HepG2 (cell line): ENCODE results near the gene DAZAP1. TPM values are rescaled to one million over a fixed set of nuclear protein-coding genes. Genes with fewer than 3 reads are reported as not detected.

ENCODE experiments used
- ATAC-seq: fragments of 200-7000 bp; cut with Tn5 transposase; 3 replicates; pipeline ENCODE4 v1.9.1; 2020; ENCODE audit warnings: mild to moderate bottlenecking, moderate library complexity
- BruUV-seq: library from RNA; stranded (reverse); fragments of 400-500 nt; replicated peaks from 2 replicates; lab custom pipeline; 2021; lab: Mats Ljungman, UMichigan
- CTCF ChIA-PET: fragments of 300-600 bp; formaldehyde crosslinking; extraction: SDS; loops from one replicate; lab custom pipeline; 2021; ENCODE audit warnings: low total read pairs, inconsistent platforms, low intra/inter-chr PET ratio; lab: Yijun Ruan, JAX
- POLR2A ChIA-PET: fragments of 350-600 bp; sonication (Branson Sonifier 250); formaldehyde crosslinking; loops from one replicate; lab custom pipeline; 2020; ENCODE audit warnings: antibody characterized with exemption, inconsistent platforms; lab: Yijun Ruan, JAX
- DNase-seq: peaks from one replicate; pipeline ENCODE4 v3.0.0-alpha.2; 2015; ENCODE audit warnings: low spot score
- FAIRE-seq: peaks from 3 replicates; lab custom pipeline; 2011; peaks lifted over from hg19 to GRCh38; lab: Jason Lieb, UNC
- H2AFZ ChIP-seq: one replicate; pipeline ENCODE4 v1.6.1; 2011; ENCODE audit warnings: low read length, inconsistent platforms
- H3K27ac ChIP-seq: fragments of 300-600 bp; 3 replicates; pipeline ENCODE4 v1.8.0; 2011; ENCODE audit warnings: mixed run types, mild to moderate bottlenecking, mixed read lengths, low read length, inconsistent platforms; ENCODE audit not compliant: insufficient read depth; ENCODE audit errors: extremely low read length
- H3K27me3 ChIP-seq, 2 experiments: fragments of 200-600 bp in 1 of 2; 2 replicates in 1 of 2; 3 replicates in 1 of 2; pipeline versions ENCODE4 v1.6.0 to v1.8.0; 2011; ENCODE audit warnings: low read length in 2 of 2, mild to moderate bottlenecking in 2 of 2, moderate library complexity in 2 of 2, inconsistent platforms in 1 of 2; ENCODE audit not compliant: insufficient read depth in 2 of 2, control insufficient read depth in 1 of 2
- H3K36me3 ChIP-seq, 2 experiments: fragments of 200-600 bp in 1 of 2; replicated peaks in 1 of 2; 2 replicates in 1 of 2; 3 replicates in 1 of 2; pipeline versions ENCODE4 v1.5.1 to v1.8.0; 2011; ENCODE audit warnings: low read length in 2 of 2, inconsistent platforms in 1 of 2; ENCODE audit not compliant: insufficient read depth in 2 of 2, control insufficient read depth in 1 of 2
- H3K4me1 ChIP-seq: 2 replicates; pipeline ENCODE4 v1.5.1; 2012; ENCODE audit warnings: low read length, inconsistent platforms; ENCODE audit not compliant: insufficient read depth
- H3K4me2 ChIP-seq: 2 replicates; pipeline ENCODE4 v1.6.0; 2011; ENCODE audit warnings: low read depth, low read length, inconsistent platforms
- H3K4me3 ChIP-seq, 3 experiments: fragments of 200-600 bp in 1 of 3; sonication (generic), shearing (Covaris generic) in 1 of 3; replicated peaks in 1 of 3; 2 replicates each; pipeline ENCODE4 v1.5.1; 2011 to 2016; ENCODE audit warnings: low read length in 3 of 3, inconsistent platforms in 2 of 3, low read depth in 2 of 3, mild to moderate bottlenecking in 2 of 3, control low read depth in 1 of 3, mixed read lengths in 1 of 3; ENCODE audit not compliant: insufficient read depth in 1 of 3
- H3K79me2 ChIP-seq: one replicate; pipeline ENCODE4 v1.6.1; 2011; ENCODE audit warnings: low read length, inconsistent platforms; ENCODE audit not compliant: insufficient read depth
- H3K9ac ChIP-seq: 2 replicates; pipeline ENCODE4 v1.6.0; 2011; ENCODE audit warnings: mild to moderate bottlenecking, low read depth, low read length, inconsistent platforms; ENCODE audit not compliant: insufficient read depth
- H3K9me3 ChIP-seq: 2 replicates; pipeline ENCODE4 v1.5.1; 2012; ENCODE audit warnings: mild to moderate bottlenecking, low read length
- H4K20me1 ChIP-seq: 2 replicates; pipeline ENCODE4 v1.6.0; 2011; ENCODE audit warnings: inconsistent platforms, mild to moderate bottlenecking, low read length, moderate library complexity; ENCODE audit not compliant: insufficient read depth
- ATF2 ChIP-seq: sonication (generic); formaldehyde crosslinking; IDR thresholded peaks from 2 replicates; pipeline ENCODE4 v1.4.0; 2020; ENCODE audit warnings: missing genetic modification reagents
- BORCS8-MEF2B ChIP-seq: sonication (generic); formaldehyde crosslinking; IDR thresholded peaks from 2 replicates; pipeline ENCODE4 v1.8.0; 2022; ENCODE audit warnings: mild to moderate bottlenecking, missing genetic modification reagents
- CBFB ChIP-seq: sonication (generic); formaldehyde crosslinking; IDR thresholded peaks from 2 replicates; pipeline ENCODE4 v1.4.0; 2020; ENCODE audit warnings: missing genetic modification reagents
- CHD4 ChIP-seq: fragments of 200-600 bp; sonication (generic); IDR thresholded peaks from 2 replicates; pipeline ENCODE4 v1.7.0; 2017; ENCODE audit warnings: mild to moderate bottlenecking, low read length, borderline replicate concordance
- DMTF1 ChIP-seq: sonication (generic); formaldehyde crosslinking; IDR thresholded peaks from 2 replicates; pipeline ENCODE4 v1.4.0; 2020; ENCODE audit warnings: mild to moderate bottlenecking, missing genetic modification reagents
- FIP1L1 ChIP-seq: fragments of 200-400 bp; formaldehyde crosslinking; IDR thresholded peaks from 2 replicates; pipeline ENCODE4 v1.6.1; 2018; ENCODE audit warnings: low read depth, mild to moderate bottlenecking, low read length, moderate library complexity, borderline replicate concordance; ENCODE audit not compliant: insufficient read depth
- MED8 ChIP-seq: sonication (generic); formaldehyde crosslinking; IDR thresholded peaks from 2 replicates; pipeline ENCODE4 v1.8.1; 2023; ENCODE audit warnings: mild to moderate bottlenecking, missing genetic modification reagents; ENCODE audit not compliant: insufficient replicate concordance
- RAD51 ChIP-seq: fragments of 450-650 bp; IDR thresholded peaks from 2 replicates; pipeline ENCODE4 v1.6.1; 2016; ENCODE audit warnings: borderline replicate concordance
- SNAPC5 ChIP-seq: sonication (generic); formaldehyde crosslinking; IDR thresholded peaks from 2 replicates; pipeline ENCODE4 v1.8.1; 2023; ENCODE audit warnings: mild to moderate bottlenecking, missing genetic modification reagents, borderline replicate concordance
- SOX13 ChIP-seq, 3 experiments: fragments of 450-650 bp in 1 of 3; sonication (generic) in 1 of 3; formaldehyde crosslinking in 1 of 3; IDR thresholded peaks in 2 of 3; conservative IDR thresholded peaks in 1 of 3; 2 replicates each; pipeline versions ENCODE4 v1.5.0 to v1.6.1; 2016 to 2020; ENCODE audit warnings: antibody characterized with exemption in 1 of 3, mild to moderate bottlenecking in 1 of 3, missing compliant biosample characterization in 1 of 3, missing genetic modification reagents in 1 of 3, moderate library complexity in 1 of 3
- SP140L ChIP-seq: sonication (generic); formaldehyde crosslinking; IDR thresholded peaks from 2 replicates; pipeline ENCODE4 v1.4.0; 2020; ENCODE audit warnings: missing genetic modification reagents, borderline replicate concordance
- ZBTB21 ChIP-seq: sonication (generic); formaldehyde crosslinking; IDR thresholded peaks from 2 replicates; pipeline ENCODE4 v1.4.0; 2020; ENCODE audit warnings: missing genetic modification reagents
- ZFP36L1 ChIP-seq: sonication (generic); formaldehyde crosslinking; IDR thresholded peaks from 2 replicates; pipeline ENCODE4 v1.8.0; 2022; ENCODE audit warnings: mild to moderate bottlenecking, missing genetic modification reagents, moderate library complexity
- ZFP82 ChIP-seq: sonication (generic); formaldehyde crosslinking; IDR thresholded peaks from 2 replicates; pipeline ENCODE4 v1.5.1; 2020; ENCODE audit warnings: mild to moderate bottlenecking, missing genetic modification reagents, borderline replicate concordance
- ZNF143 ChIP-seq: sonication (generic); formaldehyde crosslinking; IDR thresholded peaks from 2 replicates; pipeline ENCODE4 v1.4.0; 2020; ENCODE audit warnings: missing genetic modification reagents
- ZNF569 ChIP-seq: sonication (generic); formaldehyde crosslinking; IDR thresholded peaks from 2 replicates; pipeline ENCODE4 v1.5.0; 2020; ENCODE audit warnings: mild to moderate bottlenecking, missing genetic modification reagents, moderate library complexity, borderline replicate concordance
- ZNF570 ChIP-seq: sonication (generic); formaldehyde crosslinking; IDR thresholded peaks from 2 replicates; pipeline ENCODE4 v1.4.0; 2020; ENCODE audit warnings: mild to moderate bottlenecking, missing genetic modification reagents, borderline replicate concordance
- ZNF574 ChIP-seq: sonication (generic); formaldehyde crosslinking; IDR thresholded peaks from 2 replicates; pipeline ENCODE4 v1.4.0; 2020; ENCODE audit warnings: missing genetic modification reagents
- WGBS: methylation state at CpG from one replicate; pipeline ENCODE4 v1.1.6; 2017; ENCODE audit warnings: low lambda C conversion rate; 5-methylcytosine and 5-hydroxymethylcytosine counted together
- in situ Hi-C: cut with HindIII; loops from 2 replicates; pipeline ENCODE4 v1.10.0; 2017; ENCODE audit warnings: low pct_unique_long_range_greater_than_20kb; ENCODE audit not compliant: extremely low pct_ligation_motif_present
- intact Hi-C: fragments of 100-400 bp; cut with micrococcal nuclease; formaldehyde crosslinking; loops from one replicate; pipeline ENCODE4 v1.10.0; 2022; ENCODE audit not compliant: unreplicated experiment
- polyA plus RNA-seq, 8 experiments: library from polyadenylated mRNA; depleted of rRNA in 3 of 8; stranded (reverse) in 7 of 8; unstranded in 1 of 8; fragments of >200 nt; fragmentation: Illumina TruSeq in 4 of 8; extraction: Trizol in 4 of 8; gene quantifications; 2 replicates each; pipeline versions ENCODE4 v1.2.1 to v1.2.3, GENCODE V29; 2011 to 2016; ENCODE audit warnings: low read depth in 4 of 8, missing spikeins in 1 of 8, mixed read lengths in 1 of 8; ENCODE audit not compliant: insufficient read depth in 1 of 8
- total RNA-seq, 5 experiments: library from RNA; depleted of rRNA; stranded (reverse); fragments of >200 nt; fragmentation: Illumina TruSeq; extraction: Trizol; gene quantifications; 2 replicates each; pipeline ENCODE4 v1.2.3, GENCODE V29; 2016; ENCODE audit warnings: low read depth in 1 of 5

Gene DAZAP1
- total and polyA plus RNA-seq, 2 of the 13 experiments (the other 11 are each of a cell fraction or from before 2014, with no cell fraction given), result 63.3 to 79.2 TPM

- peak; percentile 13 for ATAC-seq
- peak overlapping the region; percentile 45 to 69 (median 55); a peak in 4 of 6 replicates for H3K4me3 ChIP-seq
- H3K9me3 ChIP-seq, result no peaks in the 10 kb centered on the region
- H3K27me3 ChIP-seq, result no peaks in the 10 kb centered on the region
- ChIA-PET CTCF (no interaction called here), POLR2A (interaction anchor here (0.8 to 3.6 kb wide), 4 partner anchors 13 to 200 kb away, joined by 3 to 19 read pairs (median 4); partner anchors contain the start of genes CIRBP, PCSK4 and REEP6)
- FAIRE-seq, result no peak
- peak overlapping the region; percentile 76 for H3K4me2 ChIP-seq
- H3K9ac ChIP-seq, result 0 out of 2 replicates have a peak overlapping the region, but pooled peaks have one; percentile 43
- H3K79me2 ChIP-seq, result no peaks in the 10 kb centered on the region
- intact Hi-C loops, result no loop called here
- DNase-seq, result no peak
- H4K20me1 ChIP-seq, result peaks cover 12% of the 10 kb centered on the region
- 2% methylated on average over 9 of the region's 47 CpGs for WGBS
- no peak overlapping the region for H3K27ac ChIP-seq
- BruUV-seq, result no TSS peak
- H3K4me1 ChIP-seq, result peaks cover 25% of the 10 kb centered on the region
- H2AFZ ChIP-seq, result no peak overlapping the region
- H3K36me3 ChIP-seq, result no peaks in the 10 kb centered on the region; a peak in 1 of 5 replicates
- in situ Hi-C loops, result no loop called here
- no peak for TF ChIP-seq SP140L (CRISPR knock-in tag)
- TF ChIP-seq ATF2 (CRISPR knock-in tag), result no peak
- TF ChIP-seq FIP1L1, result no peak
- TF ChIP-seq ZNF569 (CRISPR knock-in tag), result no peak
- TF ChIP-seq DMTF1 (CRISPR knock-in tag), result no peak
- no peak for TF ChIP-seq ZNF574 (CRISPR knock-in tag)
- no peak for TF ChIP-seq ZBTB21 (CRISPR knock-in tag)
- no peak for TF ChIP-seq SOX13 (IDR thresholded peaks at IDR 0.05)
- no peak for TF ChIP-seq SOX13 (CRISPR knock-in tag; conservative IDR thresholded peaks at IDR 0.05 in 1 of 2, IDR thresholded peaks at IDR 0.05 in 1 of 2)
- TF ChIP-seq BORCS8-MEF2B (CRISPR knock-in tag), result no peak
- no peak for TF ChIP-seq RAD51
- TF ChIP-seq ZFP36L1 (CRISPR knock-in tag), result no peak
- no peak for TF ChIP-seq CHD4
- no peak for TF ChIP-seq ZNF143
- no peak for TF ChIP-seq ZNF570 (CRISPR knock-in tag)
- no peak for TF ChIP-seq ZFP82 (CRISPR knock-in tag)
- TF ChIP-seq SNAPC5 (CRISPR knock-in tag), result no peak
- no peak for TF ChIP-seq MED8 (CRISPR knock-in tag)
- TF ChIP-seq CBFB (CRISPR knock-in tag), result no peak
These were observed 61.5 kb downstream of the DAZAP1 start for GRCh38 chr19:1468821-1469254.
